Keratinocyte (primary cell): Measurements from ENCODE around the gene VILL.

Experiments used
- EZH2 ChIP-seq: IDR thresholded peaks from one replicate; pipeline ENCODE4 v1.6.1; 2012; ENCODE audit warnings: inconsistent platforms, mild to moderate bottlenecking, low read length, moderate library complexity
- TF ChIP-seq, protein P1 (sequence below), 3 experiments: IDR thresholded peaks in 1 of 3; conservative IDR thresholded peaks in 1 of 3; optimal IDR thresholded peaks in 1 of 3; 2 replicates in 2 of 3; 3 replicates in 1 of 3; pipeline versions ENCODE3 to v1.5.1; 2011; ENCODE audit warnings: low read length in 3 of 3, mild to moderate bottlenecking in 3 of 3, moderate library complexity in 2 of 3, control low read depth in 1 of 3, inconsistent platforms in 1 of 3; ENCODE audit not compliant: insufficient read depth in 2 of 3; ENCODE audit errors: extremely low read depth in 1 of 3

- TF ChIP-seq, protein P1, sequence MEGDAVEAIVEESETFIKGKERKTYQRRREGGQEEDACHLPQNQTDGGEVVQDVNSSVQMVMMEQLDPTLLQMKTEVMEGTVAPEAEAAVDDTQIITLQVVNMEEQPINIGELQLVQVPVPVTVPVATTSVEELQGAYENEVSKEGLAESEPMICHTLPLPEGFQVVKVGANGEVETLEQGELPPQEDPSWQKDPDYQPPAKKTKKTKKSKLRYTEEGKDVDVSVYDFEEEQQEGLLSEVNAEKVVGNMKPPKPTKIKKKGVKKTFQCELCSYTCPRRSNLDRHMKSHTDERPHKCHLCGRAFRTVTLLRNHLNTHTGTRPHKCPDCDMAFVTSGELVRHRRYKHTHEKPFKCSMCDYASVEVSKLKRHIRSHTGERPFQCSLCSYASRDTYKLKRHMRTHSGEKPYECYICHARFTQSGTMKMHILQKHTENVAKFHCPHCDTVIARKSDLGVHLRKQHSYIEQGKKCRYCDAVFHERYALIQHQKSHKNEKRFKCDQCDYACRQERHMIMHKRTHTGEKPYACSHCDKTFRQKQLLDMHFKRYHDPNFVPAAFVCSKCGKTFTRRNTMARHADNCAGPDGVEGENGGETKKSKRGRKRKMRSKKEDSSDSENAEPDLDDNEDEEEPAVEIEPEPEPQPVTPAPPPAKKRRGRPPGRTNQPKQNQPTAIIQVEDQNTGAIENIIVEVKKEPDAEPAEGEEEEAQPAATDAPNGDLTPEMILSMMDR (optimal IDR thresholded peaks at IDR 0.05 in 1 of 3, IDR thresholded peaks at IDR 0.05 in 1 of 3, conservative IDR thresholded peaks at IDR 0.05 in 1 of 3; ENCODE audit: extremely low read depth in 1 of 3, insufficient read depth in 2 of 3, low read length in 3 of 3): no peak
- TF ChIP-seq EZH2: no peak
Measured at GRCh38 chr3:37997791-37998370, 7.3 kb downstream of the VILL start.
